HepG2 (cell line): ENCODE data around the gene PIP4K2B. TPM values are rescaled to one million over a fixed set of nuclear protein-coding genes. Genes with fewer than 3 reads are reported as not detected.

Source experiments
- ARHGAP35 ChIP-seq: sonication (generic); formaldehyde crosslinking; IDR thresholded peaks from 2 replicates; pipeline ENCODE4 v1.9.0; 2022; ENCODE audit warnings: mild to moderate bottlenecking, inconsistent platforms, moderate library complexity, missing genetic modification reagents, borderline replicate concordance
- BCL6 ChIP-seq: IDR thresholded peaks from 2 replicates; pipeline ENCODE4 v1.6.1; 2016; ENCODE audit warnings: missing genetic modification reagents, missing compliant biosample characterization
- HOXA3 ChIP-seq: sonication (generic); formaldehyde crosslinking; IDR thresholded peaks from 2 replicates; pipeline ENCODE4 v1.5.0; 2020; ENCODE audit warnings: missing genetic modification reagents
- IRX3 ChIP-seq: sonication (generic); formaldehyde crosslinking; IDR thresholded peaks from 2 replicates; pipeline ENCODE4 v1.8.1; 2023; ENCODE audit warnings: mild to moderate bottlenecking, low read depth, missing genetic modification reagents, borderline replicate concordance
- MEIS2 ChIP-seq: sonication (generic); formaldehyde crosslinking; IDR thresholded peaks from 2 replicates; pipeline ENCODE4 v1.9.0; 2021; ENCODE audit warnings: mild to moderate bottlenecking, missing genetic modification reagents
- MZF1 ChIP-seq: sonication (generic); formaldehyde crosslinking; IDR thresholded peaks from 2 replicates; pipeline ENCODE4 v1.8.1; 2023; ENCODE audit warnings: mild to moderate bottlenecking, missing genetic modification reagents, borderline replicate concordance
- NCOA5 ChIP-seq: sonication (generic); formaldehyde crosslinking; IDR thresholded peaks from 2 replicates; pipeline ENCODE4 v1.4.0; 2020; ENCODE audit warnings: missing genetic modification reagents
- NFIC ChIP-seq: IDR thresholded peaks from 2 replicates; pipeline ENCODE4 v1.6.1; 2012; ENCODE audit warnings: mild to moderate bottlenecking, low read length, inconsistent platforms
- NFKB2 ChIP-seq: sonication (generic); formaldehyde crosslinking; IDR thresholded peaks from 2 replicates; pipeline ENCODE4 v1.4.0; 2020; ENCODE audit warnings: missing genetic modification reagents, borderline replicate concordance
- NFYC ChIP-seq: IDR thresholded peaks from 2 replicates; pipeline ENCODE4 v1.6.1; 2016; ENCODE audit warnings: missing genetic modification reagents, missing compliant biosample characterization
- PAF1 ChIP-seq: IDR thresholded peaks from 2 replicates; pipeline ENCODE4 v1.6.1; 2016; ENCODE audit warnings: missing genetic modification reagents, missing compliant biosample characterization
- PAWR ChIP-seq: sonication (generic); formaldehyde crosslinking; IDR thresholded peaks from 2 replicates; pipeline ENCODE4 v1.4.0; 2020; ENCODE audit warnings: missing genetic modification reagents, mild to moderate bottlenecking, borderline replicate concordance
- POGZ ChIP-seq: sonication (generic); formaldehyde crosslinking; IDR thresholded peaks from 2 replicates; pipeline ENCODE4 v1.4.0; 2020; ENCODE audit warnings: mild to moderate bottlenecking, missing genetic modification reagents
- PRDM4 ChIP-seq: sonication (generic); formaldehyde crosslinking; IDR thresholded peaks from 2 replicates; pipeline ENCODE4 v1.9.0; 2021; ENCODE audit warnings: missing genetic modification reagents, borderline replicate concordance
- RFX1 ChIP-seq: fragments of 450-650 bp; IDR thresholded peaks from 2 replicates; pipeline ENCODE4 v1.6.1; 2017
- RFX5 ChIP-seq: IDR thresholded peaks from 2 replicates; pipeline ENCODE4 v1.6.1; 2011; ENCODE audit warnings: low read depth, low read length, improper control_type of control experiment
- SRSF9 ChIP-seq: fragments of 200-400 bp; formaldehyde crosslinking; IDR thresholded peaks from 2 replicates; pipeline ENCODE4 v1.6.1; 2018; ENCODE audit warnings: borderline replicate concordance, mild to moderate bottlenecking, low read depth, low read length; ENCODE audit not compliant: insufficient read depth, poor library complexity, severe bottlenecking
- TARDBP ChIP-seq: sonication (generic); formaldehyde crosslinking; IDR thresholded peaks from 2 replicates; pipeline ENCODE4 v1.8.0; 2022; ENCODE audit warnings: mild to moderate bottlenecking, missing genetic modification reagents
- TBX3 ChIP-seq: fragments of 450-650 bp; IDR thresholded peaks from 2 replicates; pipeline ENCODE4 v1.6.1; 2017; ENCODE audit warnings: antibody characterized with exemption, mild to moderate bottlenecking, inconsistent platforms, borderline replicate concordance
- TCF12 ChIP-seq, 2 experiments: fragments of 450-650 bp in 1 of 2; sonication (generic) in 1 of 2; formaldehyde crosslinking in 1 of 2; IDR thresholded peaks; 2 replicates each; pipeline versions ENCODE4 v1.6.1 to v1.8.0; 2017 to 2022; ENCODE audit warnings: antibody characterized with exemption in 1 of 2, mild to moderate bottlenecking in 1 of 2, missing genetic modification reagents in 1 of 2, moderate library complexity in 1 of 2
- TEAD3 ChIP-seq: optimal IDR thresholded peaks from 2 replicates; pipeline ENCODE3; 2016; ENCODE audit warnings: borderline replicate concordance
- YY1 ChIP-seq: IDR thresholded peaks from 2 replicates; pipeline ENCODE4 v1.6.1; 2011; ENCODE audit warnings: low read length, low read depth, moderate library complexity, mild to moderate bottlenecking; ENCODE audit not compliant: insufficient read depth, insufficient replicate concordance
- ZNF691 ChIP-seq: sonication (generic); formaldehyde crosslinking; IDR thresholded peaks from 2 replicates; pipeline ENCODE4 v1.4.0; 2020; ENCODE audit warnings: missing genetic modification reagents, low read depth, mild to moderate bottlenecking, borderline replicate concordance
- ZSCAN22 ChIP-seq: sonication (generic); formaldehyde crosslinking; IDR thresholded peaks from 2 replicates; pipeline ENCODE4 v1.4.0; 2020; ENCODE audit warnings: mild to moderate bottlenecking, missing genetic modification reagents
- polyA plus RNA-seq, 8 experiments: library from polyadenylated mRNA; depleted of rRNA in 3 of 8; stranded (reverse) in 7 of 8; unstranded in 1 of 8; fragments of >200 nt; fragmentation: Illumina TruSeq in 4 of 8; extraction: Trizol in 4 of 8; gene quantifications; 2 replicates each; pipeline versions ENCODE4 v1.2.1 to v1.2.3, GENCODE V29; 2011 to 2016; ENCODE audit warnings: low read depth in 4 of 8, missing spikeins in 1 of 8, mixed read lengths in 1 of 8; ENCODE audit not compliant: insufficient read depth in 1 of 8
- total RNA-seq, 5 experiments: library from RNA; depleted of rRNA; stranded (reverse); fragments of >200 nt; fragmentation: Illumina TruSeq; extraction: Trizol; gene quantifications; 2 replicates each; pipeline ENCODE4 v1.2.3, GENCODE V29; 2016; ENCODE audit warnings: low read depth in 1 of 5
- TF ChIP-seq, protein P1 (sequence below): sonication (generic); formaldehyde crosslinking; IDR thresholded peaks from 2 replicates; pipeline ENCODE4 v1.5.0; 2020; ENCODE audit warnings: missing genetic modification reagents

Gene PIP4K2B
- total and polyA plus RNA-seq, 2 of the 13 experiments (the other 11 are each of a cell fraction or from before 2014, with no cell fraction given) = 20.4 to 54.0 TPM

- TF ChIP-seq, protein P1, sequence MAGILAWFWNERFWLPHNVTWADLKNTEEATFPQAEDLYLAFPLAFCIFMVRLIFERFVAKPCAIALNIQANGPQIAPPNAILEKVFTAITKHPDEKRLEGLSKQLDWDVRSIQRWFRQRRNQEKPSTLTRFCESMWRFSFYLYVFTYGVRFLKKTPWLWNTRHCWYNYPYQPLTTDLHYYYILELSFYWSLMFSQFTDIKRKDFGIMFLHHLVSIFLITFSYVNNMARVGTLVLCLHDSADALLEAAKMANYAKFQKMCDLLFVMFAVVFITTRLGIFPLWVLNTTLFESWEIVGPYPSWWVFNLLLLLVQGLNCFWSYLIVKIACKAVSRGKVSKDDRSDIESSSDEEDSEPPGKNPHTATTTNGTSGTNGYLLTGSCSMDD (CRISPR knock-in tag) = no peak
- TF ChIP-seq MEIS2 (CRISPR knock-in tag) = peak; percentile 76
- 0 out of 2 replicates have a peak, but pooled peaks have one; percentile 45 for TF ChIP-seq ARHGAP35 (CRISPR knock-in tag)
- no peak for TF ChIP-seq SRSF9
- no peak for TF ChIP-seq NCOA5 (CRISPR knock-in tag)
- no peak for TF ChIP-seq RFX5
- TF ChIP-seq TCF12 (IDR thresholded peaks at IDR 0.05) = no peak
- TF ChIP-seq TCF12 (CRISPR knock-in tag; IDR thresholded peaks at IDR 0.05) = peak; percentile 64; the same call in 1 of the 2 replicates
- peak; percentile 78 for TF ChIP-seq HOXA3
- no peak for TF ChIP-seq NFIC
- TF ChIP-seq ZNF691 (CRISPR knock-in tag) = no peak
- no peak for TF ChIP-seq RFX1
- TF ChIP-seq ZSCAN22 (CRISPR knock-in tag) = no peak
- TF ChIP-seq NFKB2 (CRISPR knock-in tag) = no peak
- peak; percentile 21 for TF ChIP-seq TEAD3 (CRISPR knock-in tag)
- no peak for TF ChIP-seq PRDM4 (CRISPR knock-in tag)
- no peak for TF ChIP-seq POGZ (CRISPR knock-in tag)
- no peak; the same call in 1 of the 2 replicates for TF ChIP-seq TARDBP (CRISPR knock-in tag)
- no peak for TF ChIP-seq BCL6
- peak; percentile 87 for TF ChIP-seq YY1
- TF ChIP-seq NFYC (CRISPR knock-in tag) = no peak
- TF ChIP-seq MZF1 (CRISPR knock-in tag) = no peak
- no peak for TF ChIP-seq IRX3 (CRISPR knock-in tag)
- no peak for TF ChIP-seq TBX3
- no peak for TF ChIP-seq PAWR (CRISPR knock-in tag)
- TF ChIP-seq PAF1 = no peak; the same call in 1 of the 2 replicates
Observed at GRCh38 chr17:38729886-38730525, 69.3 kb downstream of the PIP4K2B start, which contains the start of gene CISD3 (continued).
